Bronchial epithelial cell (primary cell): ENCODE measurements around the gene KMT2B. TPM values are rescaled to one million over a fixed set of nuclear protein-coding genes. Genes with fewer than 3 reads are reported as not detected.

ENCODE experiments used
- DNase-seq: peaks from one replicate; pipeline ENCODE4 v3.0.0-alpha.2; 2010; ENCODE audit warnings: low read depth
- FAIRE-seq: peaks from 2 replicates; lab custom pipeline; 2011; peaks lifted over from hg19 to GRCh38; lab: Jason Lieb, UNC
- H3K27me3 ChIP-seq: 2 replicates; pipeline ENCODE4 v1.5.1; 2011; ENCODE audit warnings: low read length; ENCODE audit not compliant: control insufficient read depth, insufficient read depth
- H3K36me3 ChIP-seq: 2 replicates; pipeline ENCODE4 v1.5.1; 2011; ENCODE audit warnings: low read length; ENCODE audit not compliant: control insufficient read depth, insufficient read depth
- H3K4me3 ChIP-seq: 2 replicates; pipeline ENCODE4 v1.5.1; 2011; ENCODE audit warnings: mild to moderate bottlenecking, low read depth, low read length, control low read depth
- total RNA-seq: library from RNA; depleted of rRNA; stranded (reverse); fragments of >200 nt; gene quantifications from 2 replicates; pipeline ENCODE4 v1.2.1, GENCODE V29; 2014
- TF ChIP-seq, protein P1 (sequence below): IDR thresholded peaks from 2 replicates; pipeline ENCODE4 v1.5.1; 2011; ENCODE audit warnings: mild to moderate bottlenecking, moderate library complexity, low read length, control low read depth, inconsistent platforms; ENCODE audit not compliant: insufficient read depth, severe bottlenecking

Gene KMT2B
- total RNA-seq, 1 donor from 2014 or later = 3.4 TPM

DNA sequence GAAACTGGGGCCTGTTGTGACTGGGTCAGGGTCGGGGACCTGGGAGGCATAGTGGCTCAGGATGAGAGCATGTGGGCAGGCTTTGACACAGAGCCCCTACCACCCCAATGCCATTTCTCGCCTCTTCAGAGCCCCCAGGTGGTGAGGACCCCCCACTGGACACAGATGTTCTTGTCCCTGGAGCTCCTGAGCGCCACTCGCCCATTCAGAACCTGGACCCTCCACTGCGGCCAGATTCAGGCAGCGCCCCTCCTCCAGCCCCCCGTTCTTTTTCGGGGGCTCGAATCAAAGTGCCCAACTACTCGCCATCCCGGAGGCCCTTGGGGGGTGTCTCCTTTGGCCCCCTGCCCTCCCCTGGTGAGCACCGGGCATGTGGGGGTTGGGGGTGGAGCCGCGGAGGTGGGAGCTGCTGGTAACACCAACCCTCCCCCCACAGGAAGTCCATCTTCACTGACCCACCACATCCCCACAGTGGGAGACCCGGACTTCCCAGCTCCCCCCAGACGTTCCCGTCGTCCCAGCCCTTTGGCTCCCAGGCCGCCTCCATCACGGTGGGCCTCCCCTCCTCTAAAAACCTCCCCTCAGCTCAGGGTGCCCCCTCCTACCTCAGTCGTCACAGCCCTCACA is 14.1 kb downstream of the KMT2B start:
- no peaks in the 10 kb centered on the region for H3K27me3 ChIP-seq
- peaks cover 58% of the 10 kb centered on the region for H3K36me3 ChIP-seq
- FAIRE-seq (no peak), DNase-seq (no peak)
- TF ChIP-seq, protein P1, sequence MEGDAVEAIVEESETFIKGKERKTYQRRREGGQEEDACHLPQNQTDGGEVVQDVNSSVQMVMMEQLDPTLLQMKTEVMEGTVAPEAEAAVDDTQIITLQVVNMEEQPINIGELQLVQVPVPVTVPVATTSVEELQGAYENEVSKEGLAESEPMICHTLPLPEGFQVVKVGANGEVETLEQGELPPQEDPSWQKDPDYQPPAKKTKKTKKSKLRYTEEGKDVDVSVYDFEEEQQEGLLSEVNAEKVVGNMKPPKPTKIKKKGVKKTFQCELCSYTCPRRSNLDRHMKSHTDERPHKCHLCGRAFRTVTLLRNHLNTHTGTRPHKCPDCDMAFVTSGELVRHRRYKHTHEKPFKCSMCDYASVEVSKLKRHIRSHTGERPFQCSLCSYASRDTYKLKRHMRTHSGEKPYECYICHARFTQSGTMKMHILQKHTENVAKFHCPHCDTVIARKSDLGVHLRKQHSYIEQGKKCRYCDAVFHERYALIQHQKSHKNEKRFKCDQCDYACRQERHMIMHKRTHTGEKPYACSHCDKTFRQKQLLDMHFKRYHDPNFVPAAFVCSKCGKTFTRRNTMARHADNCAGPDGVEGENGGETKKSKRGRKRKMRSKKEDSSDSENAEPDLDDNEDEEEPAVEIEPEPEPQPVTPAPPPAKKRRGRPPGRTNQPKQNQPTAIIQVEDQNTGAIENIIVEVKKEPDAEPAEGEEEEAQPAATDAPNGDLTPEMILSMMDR = no peak
- H3K4me3 ChIP-seq = no peak overlapping the region

DNA sequence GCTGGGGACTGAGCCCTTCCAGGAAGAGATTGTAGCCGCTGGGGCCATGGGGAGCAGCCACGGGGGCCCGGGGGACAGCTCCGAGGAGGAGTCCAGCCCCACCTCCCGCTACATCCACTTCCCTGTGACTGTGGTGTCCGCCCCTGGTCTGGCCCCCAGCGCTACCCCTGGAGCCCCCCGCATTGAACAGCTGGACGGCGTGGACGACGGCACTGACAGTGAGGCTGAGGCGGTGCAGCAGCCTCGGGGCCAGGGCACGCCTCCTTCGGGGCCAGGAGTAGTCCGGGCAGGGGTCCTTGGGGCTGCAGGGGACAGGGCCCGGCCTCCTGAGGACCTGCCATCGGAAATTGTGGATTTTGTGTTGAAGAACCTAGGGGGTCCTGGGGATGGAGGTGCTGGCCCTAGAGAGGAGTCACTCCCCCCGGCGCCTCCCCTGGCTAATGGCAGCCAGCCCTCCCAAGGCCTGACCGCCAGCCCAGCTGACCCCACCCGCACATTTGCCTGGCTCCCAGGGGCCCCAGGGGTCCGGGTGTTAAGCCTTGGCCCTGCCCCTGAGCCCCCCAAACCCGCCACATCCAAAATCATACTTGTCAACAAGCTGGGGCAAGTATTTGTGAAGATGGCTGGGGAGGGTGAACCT is 14.9 kb downstream of the KMT2B start:
- FAIRE-seq = no peak
- H3K4me3 ChIP-seq = no peak overlapping the region

DNA sequence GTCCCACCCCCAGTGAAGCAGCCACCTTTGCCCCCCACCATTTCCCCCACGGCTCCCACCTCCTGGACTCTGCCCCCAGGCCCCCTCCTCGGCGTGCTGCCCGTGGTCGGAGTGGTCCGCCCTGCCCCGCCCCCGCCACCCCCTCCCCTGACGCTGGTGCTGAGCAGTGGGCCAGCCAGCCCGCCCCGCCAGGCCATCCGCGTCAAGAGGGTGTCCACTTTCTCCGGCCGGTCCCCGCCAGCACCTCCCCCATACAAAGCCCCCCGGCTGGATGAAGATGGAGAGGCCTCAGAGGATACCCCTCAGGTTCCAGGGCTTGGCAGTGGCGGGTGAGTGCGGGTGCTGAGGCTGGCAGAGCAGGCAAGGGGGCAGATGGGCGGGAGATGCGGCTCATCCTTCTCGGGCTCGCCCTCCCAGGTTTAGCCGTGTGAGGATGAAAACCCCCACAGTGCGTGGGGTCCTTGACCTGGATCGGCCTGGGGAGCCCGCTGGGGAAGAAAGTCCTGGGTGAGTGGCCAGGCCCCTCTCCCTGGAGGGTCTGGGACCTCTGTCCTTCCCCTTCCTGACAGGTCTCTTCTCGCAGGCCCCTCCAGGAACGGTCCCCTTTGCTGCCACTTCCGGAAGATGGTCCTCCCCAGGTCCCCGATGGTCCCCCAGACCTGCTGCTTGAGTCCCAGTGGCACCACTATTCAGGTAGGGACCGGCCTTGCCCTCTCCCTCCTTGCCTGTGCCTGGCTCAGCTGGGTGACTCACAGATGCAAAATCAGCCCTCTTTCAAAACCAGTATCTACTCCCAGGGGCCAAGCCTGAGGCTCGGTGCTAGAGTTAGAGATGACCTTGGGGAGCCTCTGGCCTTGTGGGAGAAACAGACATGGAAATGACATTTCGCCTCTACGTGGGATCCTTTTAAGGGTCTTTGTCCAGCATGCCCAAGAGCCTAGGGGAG is 15.7 kb downstream of the KMT2B start:
- Histone ChIP-seq H3K4me3 (no peak overlapping the region), H3K36me3 (peaks cover 54% of the 10 kb centered on the region), H3K27me3 (no peaks in the 10 kb centered on the region)
- DNase-seq (no peak), FAIRE-seq (no peak)
- TF ChIP-seq, protein P1 = no peak

More for the DNA sequence above, 14.9 kb downstream of the KMT2B start:
- H3K27me3 ChIP-seq = no peaks in the 10 kb centered on the region
- DNase-seq = no peak
- peaks cover 54% of the 10 kb centered on the region for H3K36me3 ChIP-seq
- TF ChIP-seq, protein P1 = no peak

DNA sequence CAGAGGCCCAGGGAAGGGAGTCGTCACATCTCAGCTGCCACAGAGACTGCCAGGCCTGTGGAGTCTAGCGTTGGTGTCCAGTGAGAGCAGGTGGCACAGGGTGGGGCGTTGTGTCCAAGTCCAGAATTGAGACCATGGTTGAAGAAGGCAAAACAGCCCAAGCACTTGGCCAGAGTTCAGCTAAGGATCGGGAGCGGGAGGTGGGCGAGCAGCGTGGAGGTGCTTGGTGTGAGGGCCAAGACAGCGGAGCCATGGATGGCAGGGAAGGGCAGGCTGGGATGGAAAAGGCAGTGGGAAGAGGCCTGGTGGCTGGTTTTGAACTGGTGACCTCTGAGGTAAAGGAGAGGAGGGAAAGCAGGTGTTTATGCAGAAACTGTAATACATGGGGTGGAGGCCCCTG is 16.5 kb downstream of the KMT2B start:
- FAIRE-seq (no peak), DNase-seq (no peak)
- Histone ChIP-seq H3K4me3 (no peak overlapping the region), H3K36me3 (peaks cover 52% of the 10 kb centered on the region), H3K27me3 (no peaks in the 10 kb centered on the region)
- TF ChIP-seq, protein P1 = no peak

DNA sequence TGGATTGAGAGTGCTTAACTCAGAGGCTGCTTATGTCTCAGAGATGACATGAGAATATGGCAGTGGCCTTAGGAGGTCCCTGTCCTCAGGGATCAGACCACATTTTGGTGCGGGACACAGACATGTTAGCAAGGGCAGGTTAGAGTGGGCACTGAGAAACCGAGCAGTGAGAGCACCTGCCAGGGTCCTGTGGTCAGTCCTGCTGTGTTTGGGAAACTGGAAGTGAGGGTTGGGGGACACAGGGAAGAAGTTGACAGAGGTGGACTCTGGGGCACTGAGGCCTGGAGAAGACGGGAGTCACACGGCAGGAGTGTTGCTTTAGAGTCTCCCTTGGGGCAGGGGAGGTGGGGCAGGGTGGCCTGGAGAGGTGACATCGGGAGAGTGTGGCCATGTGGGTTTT is 17.1 kb downstream of the KMT2B start:
- Histone ChIP-seq H3K4me3 (no peak overlapping the region), H3K36me3 (peaks cover 50% of the 10 kb centered on the region), H3K27me3 (no peaks in the 10 kb centered on the region)
- FAIRE-seq = no peak
- no peak for DNase-seq
- TF ChIP-seq, protein P1 = no peak
